Measurements from ENCODE around the gene RALGPS2.

Gene RALGPS2

GRCh38 chr1:178932552-178932906, 207.5 kb downstream of the RALGPS2 start:
- no peak overlapping the region for H3K4me3 ChIP-seq
- in situ Hi-C loops (cut with MboI; ENCODE audit: low sequenced_read_pairs) = no loop called here
- no peaks in the 10 kb centered on the region for H3K9me3 ChIP-seq
- no peaks in the 10 kb centered on the region for H3K27me3 ChIP-seq (ENCODE audit: low read depth)
- DNase-seq (ENCODE audit: low spot score in 2 of 2) = no peak
- peaks cover 13% of the 10 kb centered on the region for H3K4me1 ChIP-seq
- no peaks in the 10 kb centered on the region for H3K36me3 ChIP-seq (replicated peaks)

DNA sequence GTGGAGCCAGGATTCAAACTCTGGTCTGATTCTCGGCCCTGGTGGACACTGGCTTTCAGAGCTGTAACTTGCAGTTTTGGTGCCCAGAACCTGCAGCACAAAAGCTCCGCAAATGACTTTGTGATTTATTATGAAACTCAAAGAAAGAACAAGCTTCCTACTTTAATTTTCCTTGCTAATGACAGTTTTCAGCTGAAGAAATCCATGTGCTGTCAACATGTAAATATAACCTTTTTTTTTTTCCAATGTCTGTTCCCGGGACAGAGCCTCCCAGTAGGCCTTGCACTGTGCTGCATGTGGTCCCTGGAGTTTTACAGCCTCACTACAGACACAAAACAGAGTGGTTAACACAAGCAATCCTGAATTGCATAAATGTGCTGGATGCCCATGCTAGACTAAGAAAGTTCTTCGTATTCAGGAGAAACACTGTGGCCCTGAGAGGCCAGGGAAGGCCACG, 208.1 kb downstream of the RALGPS2 start:
- Histone ChIP-seq H3K36me3 (replicated peaks) (no peaks in the 10 kb centered on the region), H3K4me3 (no peak overlapping the region), H3K9me3 (no peaks in the 10 kb centered on the region), H3K27me3 (ENCODE audit: low read depth) (no peaks in the 10 kb centered on the region), H3K4me1 (peaks cover 12% of the 10 kb centered on the region)
- in situ Hi-C loops (cut with MboI; ENCODE audit: low sequenced_read_pairs) = no loop called here
- DNase-seq (ENCODE audit: low spot score in 2 of 2) = no peak

- no peak for DNase-seq (ENCODE audit: low spot score in 2 of 2)
- peaks cover 4% of the 10 kb centered on the region for H3K4me1 ChIP-seq
- no peaks in the 10 kb centered on the region for H3K27me3 ChIP-seq (ENCODE audit: low read depth)
- in situ Hi-C loops (cut with MboI; ENCODE audit: low sequenced_read_pairs) = no loop called here
- H3K36me3 ChIP-seq (replicated peaks) = no peaks in the 10 kb centered on the region
- no peaks in the 10 kb centered on the region for H3K9me3 ChIP-seq
- H3K4me3 ChIP-seq = no peak overlapping the region
Observed at GRCh38 chr1:178933709-178934490, 208.9 kb downstream of the RALGPS2 start.

DNA sequence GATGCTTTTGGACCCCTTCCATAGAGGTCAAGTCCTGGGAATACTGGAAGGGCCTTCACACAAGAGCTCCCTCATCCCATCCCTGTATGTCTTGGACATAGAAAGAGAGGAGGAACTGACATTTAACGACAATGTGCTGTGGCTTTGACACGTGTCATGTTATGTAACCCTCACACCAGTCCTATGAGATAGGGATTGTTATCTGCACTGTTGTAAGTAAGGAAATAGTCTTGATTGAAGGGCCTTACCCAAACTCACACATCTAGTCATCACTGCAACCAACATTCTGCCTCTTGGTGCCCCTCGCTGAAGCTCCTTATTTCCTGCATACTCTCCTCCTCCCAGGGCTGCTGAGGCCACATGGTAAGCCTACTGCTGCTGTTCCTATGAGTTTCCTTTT, 209.5 kb downstream of the RALGPS2 start:
- in situ Hi-C loops (cut with MboI; ENCODE audit: low sequenced_read_pairs) = no loop called here
- Histone ChIP-seq H3K9me3 (no peaks in the 10 kb centered on the region), H3K4me3 (no peak overlapping the region), H3K27me3 (ENCODE audit: low read depth) (no peaks in the 10 kb centered on the region), H3K36me3 (replicated peaks) (no peaks in the 10 kb centered on the region), H3K4me1 (no peaks in the 10 kb centered on the region; the same call in 1 of the 2 replicates)
- DNase-seq (ENCODE audit: low spot score in 2 of 2) = no peak

DNA sequence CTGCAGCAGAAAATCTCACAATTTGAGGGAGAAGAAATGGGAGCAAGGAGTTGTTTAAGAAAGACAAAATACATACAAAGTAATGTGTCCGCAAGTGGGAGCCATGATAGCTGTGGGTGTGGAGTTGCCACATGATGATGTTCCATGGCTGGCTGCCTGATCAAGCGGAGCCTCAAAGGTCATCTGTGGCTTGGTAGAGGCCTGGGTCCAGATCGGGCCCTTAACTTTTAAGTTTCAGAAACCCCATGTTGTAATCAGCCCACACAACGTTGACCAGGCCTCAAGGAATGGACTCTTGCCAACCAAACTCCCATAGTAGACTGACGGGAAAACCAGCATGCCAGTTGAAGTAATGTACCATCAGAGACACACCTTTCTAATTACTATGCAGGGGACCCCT, 210.6 kb downstream of the RALGPS2 start:
- H3K9me3 ChIP-seq = no peaks in the 10 kb centered on the region
- H3K4me1 ChIP-seq = no peaks in the 10 kb centered on the region; the same call in 1 of the 2 replicates
- no peaks in the 10 kb centered on the region for H3K36me3 ChIP-seq (replicated peaks)
- in situ Hi-C loops (cut with MboI; ENCODE audit: low sequenced_read_pairs) = no loop called here
- no peaks in the 10 kb centered on the region for H3K27me3 ChIP-seq (ENCODE audit: low read depth)
- no peak overlapping the region for H3K4me3 ChIP-seq
- DNase-seq (ENCODE audit: low spot score in 2 of 2) = no peak

DNA sequence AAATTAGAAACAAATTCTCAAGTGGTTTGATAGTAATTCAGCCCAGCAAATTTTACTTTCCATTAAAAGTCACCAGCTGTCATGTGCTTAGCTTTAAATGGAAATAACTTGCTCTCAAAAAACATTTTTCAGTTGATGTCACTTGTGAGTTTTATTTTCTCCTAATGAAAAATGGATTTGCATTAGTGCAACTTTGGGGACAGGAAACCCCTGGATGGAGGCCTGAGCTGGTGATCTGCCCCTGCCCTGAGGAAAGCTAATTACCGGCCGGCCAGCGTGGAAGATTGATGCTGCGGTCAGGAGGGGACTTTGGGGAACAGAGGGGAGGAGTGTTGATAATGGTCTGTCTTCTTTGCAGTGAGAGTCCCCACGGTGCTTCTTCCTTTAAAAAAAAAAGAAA, 212.7 kb downstream of the RALGPS2 start:
- Histone ChIP-seq H3K36me3 (replicated peaks) (no peaks in the 10 kb centered on the region), H3K9me3 (no peaks in the 10 kb centered on the region), H3K27me3 (ENCODE audit: low read depth) (no peaks in the 10 kb centered on the region), H3K4me1 (no peaks in the 10 kb centered on the region), H3K4me3 (no peak overlapping the region)
- DNase-seq (ENCODE audit: low spot score in 2 of 2) = no peak
- in situ Hi-C loops (cut with MboI; ENCODE audit: low sequenced_read_pairs) = no loop called here

DNA sequence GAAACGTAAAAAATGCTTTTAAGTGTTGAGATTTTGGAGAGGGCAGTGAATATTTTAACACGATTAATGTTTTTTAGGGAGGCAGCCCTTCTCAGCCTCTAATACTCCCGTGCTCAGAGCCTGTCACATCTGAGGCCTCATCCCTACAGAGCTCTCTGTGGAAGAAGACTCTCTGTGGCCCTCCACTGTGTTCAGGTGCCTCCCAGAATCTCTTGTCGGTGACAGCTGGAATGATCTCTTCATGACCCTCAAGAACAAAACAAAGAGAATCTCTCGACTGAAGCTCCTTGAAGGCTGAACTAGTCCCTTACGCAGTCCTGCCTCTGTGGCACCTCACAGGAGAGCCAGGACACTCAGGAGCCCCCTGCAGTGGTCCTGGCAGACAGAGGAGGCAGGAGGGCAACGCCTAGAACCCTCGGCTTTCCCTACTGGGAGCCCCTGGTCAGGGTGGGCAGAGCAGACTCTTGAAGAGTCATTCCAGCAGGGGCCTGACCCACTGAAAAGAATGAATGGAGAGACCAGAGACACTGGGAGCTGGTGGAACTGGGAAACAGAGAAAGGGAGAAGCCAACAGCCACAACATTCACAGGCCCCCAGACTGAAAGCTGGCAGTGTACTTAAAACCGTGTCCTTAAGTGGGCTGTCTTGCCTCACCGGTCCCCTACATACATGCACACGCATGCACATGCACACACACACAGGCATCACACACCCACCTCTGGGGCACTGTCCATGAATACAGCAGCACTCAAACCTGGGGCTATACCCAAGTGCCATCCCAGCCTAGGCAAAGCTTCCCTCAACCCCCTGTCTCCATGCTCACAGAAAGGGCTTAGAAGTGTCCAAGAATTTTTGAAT, 213.3 kb downstream of the RALGPS2 start:
- Histone ChIP-seq H3K36me3 (replicated peaks) (no peaks in the 10 kb centered on the region), H3K4me3 (no peak overlapping the region), H3K4me1 (no peaks in the 10 kb centered on the region), H3K9me3 (no peaks in the 10 kb centered on the region), H3K27me3 (ENCODE audit: low read depth) (no peaks in the 10 kb centered on the region)
- in situ Hi-C loops (cut with MboI; ENCODE audit: low sequenced_read_pairs) = no loop called here
- DNase-seq (ENCODE audit: low spot score in 2 of 2) = no peak

DNA sequence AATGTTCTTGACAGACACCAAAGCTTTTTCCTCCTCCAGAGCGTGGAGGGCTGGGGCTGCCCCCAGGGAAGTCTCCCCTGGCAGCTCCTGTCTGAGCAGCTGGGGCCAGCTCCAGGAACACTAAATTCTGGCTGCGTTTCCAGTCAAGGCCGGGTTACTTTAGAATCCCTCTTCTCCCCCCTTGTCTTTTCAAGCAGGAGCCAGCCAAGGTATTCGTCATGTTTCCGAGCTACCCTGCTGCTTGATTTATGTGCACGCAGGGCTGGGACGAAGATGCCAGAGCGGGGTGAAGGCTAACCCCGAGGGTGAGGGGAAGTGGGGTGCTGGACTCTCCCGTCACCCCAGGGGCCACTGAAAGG, 213.9 kb downstream of the RALGPS2 start:
- no peaks in the 10 kb centered on the region for H3K4me1 ChIP-seq
- no peaks in the 10 kb centered on the region for H3K9me3 ChIP-seq
- in situ Hi-C loops (cut with MboI; ENCODE audit: low sequenced_read_pairs) = no loop called here
- no peaks in the 10 kb centered on the region for H3K36me3 ChIP-seq (replicated peaks)
- no peaks in the 10 kb centered on the region for H3K27me3 ChIP-seq (ENCODE audit: low read depth)
- no peak overlapping the region for H3K4me3 ChIP-seq
- no peak for DNase-seq (ENCODE audit: low spot score in 2 of 2)

- Histone ChIP-seq H3K4me3 (no peak overlapping the region), H3K27me3 (ENCODE audit: low read depth) (no peaks in the 10 kb centered on the region), H3K9me3 (no peaks in the 10 kb centered on the region), H3K36me3 (replicated peaks) (no peaks in the 10 kb centered on the region), H3K4me1 (no peaks in the 10 kb centered on the region)
- no peak for DNase-seq (ENCODE audit: low spot score in 2 of 2)
- in situ Hi-C loops (cut with MboI; ENCODE audit: low sequenced_read_pairs) = no loop called here
Observed at GRCh38 chr1:178939338-178940067, 214.5 kb downstream of the RALGPS2 start.

DNA sequence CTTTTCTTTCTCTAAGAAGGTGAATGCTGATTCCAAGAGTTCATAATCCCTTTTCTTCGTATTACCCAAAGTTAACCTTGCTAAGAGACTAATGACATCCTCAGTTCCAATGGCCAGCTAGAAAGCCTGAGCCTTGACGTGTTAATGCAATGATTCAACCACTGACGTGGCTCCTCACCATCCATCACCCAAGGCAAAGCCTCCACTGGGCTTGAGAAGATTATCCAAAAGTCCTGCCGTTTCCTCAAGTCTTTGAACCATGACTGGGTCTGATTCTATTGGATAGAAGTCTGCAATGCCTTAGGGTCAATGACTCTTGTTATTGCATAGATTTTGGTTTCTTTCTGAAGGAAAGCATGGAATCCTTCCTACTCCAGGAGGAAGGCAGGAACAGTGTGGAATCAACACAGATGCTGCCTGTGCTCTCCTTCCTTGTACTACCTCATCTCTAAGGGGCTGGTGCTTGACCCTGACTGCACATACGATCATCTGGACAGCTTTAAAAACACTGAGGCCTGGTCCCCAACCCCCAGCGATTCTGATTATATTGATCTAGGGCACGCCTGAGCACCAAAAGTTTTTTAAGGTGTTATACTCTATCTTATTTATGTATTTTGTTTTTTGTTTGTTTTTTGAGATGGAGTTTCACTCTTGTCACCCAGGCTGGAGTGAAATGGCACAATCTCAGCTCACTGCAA, 215.2 kb downstream of the RALGPS2 start:
- H3K4me1 ChIP-seq = no peaks in the 10 kb centered on the region
- in situ Hi-C loops (cut with MboI; ENCODE audit: low sequenced_read_pairs) = no loop called here
- H3K4me3 ChIP-seq = no peak overlapping the region
- H3K36me3 ChIP-seq (replicated peaks) = no peaks in the 10 kb centered on the region
- H3K9me3 ChIP-seq = no peaks in the 10 kb centered on the region
- no peak for DNase-seq (ENCODE audit: low spot score in 2 of 2)
- H3K27me3 ChIP-seq (ENCODE audit: low read depth) = no peaks in the 10 kb centered on the region

- no peaks in the 10 kb centered on the region for H3K4me1 ChIP-seq
- in situ Hi-C loops (cut with MboI; ENCODE audit: low sequenced_read_pairs) = no loop called here
- no peaks in the 10 kb centered on the region for H3K9me3 ChIP-seq
- H3K36me3 ChIP-seq (replicated peaks) = no peaks in the 10 kb centered on the region
- DNase-seq (ENCODE audit: low spot score in 2 of 2) = no peak
- no peaks in the 10 kb centered on the region for H3K27me3 ChIP-seq (ENCODE audit: low read depth)
- H3K4me3 ChIP-seq = no peak overlapping the region
Observed at GRCh38 chr1:178941261-178941689, 216.2 kb downstream of the RALGPS2 start.

DNA sequence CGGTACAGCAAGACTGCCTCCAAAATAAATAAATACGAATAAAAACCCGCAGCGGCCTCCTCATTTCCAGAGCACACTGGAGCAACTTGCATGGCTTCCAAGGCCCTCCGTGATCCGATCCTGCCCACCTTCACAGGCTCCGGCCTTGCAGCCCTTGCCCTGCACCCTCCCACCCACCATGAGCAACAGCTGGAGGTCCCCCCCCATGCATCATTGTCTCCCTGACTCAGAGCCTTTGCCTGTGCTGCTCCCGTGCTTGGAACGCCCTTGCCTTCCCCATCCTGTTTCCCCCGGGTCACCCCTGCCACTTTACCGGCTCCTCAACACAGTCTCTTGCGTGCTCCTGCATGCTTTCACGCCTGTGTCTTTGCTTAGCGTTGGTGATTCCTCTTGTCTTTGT, 216.8 kb downstream of the RALGPS2 start:
- in situ Hi-C loops (cut with MboI; ENCODE audit: low sequenced_read_pairs) = no loop called here
- no peak for DNase-seq (ENCODE audit: low spot score in 2 of 2)

More for the DNA sequence above, 216.8 kb downstream of the RALGPS2 start:
- Histone ChIP-seq H3K4me3 (no peak overlapping the region), H3K27me3 (ENCODE audit: low read depth) (no peaks in the 10 kb centered on the region), H3K4me1 (no peaks in the 10 kb centered on the region), H3K36me3 (replicated peaks) (no peaks in the 10 kb centered on the region), H3K9me3 (no peaks in the 10 kb centered on the region)
